Measurements from ENCODE around the gene UTP14C. TPM values are rescaled to one million over a fixed set of nuclear protein-coding genes. Genes with fewer than 3 reads are reported as not detected.
"Not testable (repeated sequence)": the region's sequence is repeated elsewhere in the genome, so short reads cannot be mapped to it uniquely, and the experiment has no call there.

Gene UTP14C
- total RNA-seq, 1 donor from 2014 or later: 29.1 TPM

- H3K27ac Mint-ChIP-seq: no peak overlapping the region
- DNase-seq (ENCODE audit: low spot score): no peak
- no peak for TF ChIP-seq EZH2 (IDR thresholded peaks at IDR 0.05)
- no peak for TF ChIP-seq CTCF (IDR thresholded peaks at IDR 0.05)
- TF ChIP-seq EZH2phosphoT487 (IDR thresholded peaks at IDR 0.05): no peak
- Histone ChIP-seq H3K36me3 (no peaks in the 10 kb centered on the region), H2AFZ (replicated peaks) (no peak overlapping the region), H3K9me3 (ENCODE audit: low read depth) (no peaks in the 10 kb centered on the region), H3K27me3 (no peaks in the 10 kb centered on the region), H4K20me1 (ENCODE audit: low read depth) (no peaks in the 10 kb centered on the region), H3K4me3 (no peak overlapping the region), H3K9ac (no peak overlapping the region), H3K4me1 (peaks cover 8% of the 10 kb centered on the region), H3K27ac (no peak overlapping the region), H3K4me2 (no peak overlapping the region), H3K79me2 (ENCODE audit: low read depth) (no peaks in the 10 kb centered on the region), H3F3A (ENCODE audit: low read depth) (no peaks in the 10 kb centered on the region)
- H3K9me3 Mint-ChIP-seq: peaks cover 19% of the 10 kb centered on the region
- no peaks in the 10 kb centered on the region for H3K27me3 Mint-ChIP-seq (ENCODE audit: insufficient read depth, low read depth)
- H3K4me3 Mint-ChIP-seq: no peak overlapping the region
- peaks cover 4% of the 10 kb centered on the region for H3K36me3 Mint-ChIP-seq
- H3K4me1 Mint-ChIP-seq: peaks cover 4% of the 10 kb centered on the region
Measured at GRCh38 chr13:51981355-51981754, 43.1 kb upstream of the UTP14C start.

- H3K27me3 Mint-ChIP-seq (ENCODE audit: insufficient read depth, low read depth); H3K27ac Mint-ChIP-seq: not testable (repeated sequence)
Measured at GRCh38 chr13:51983292-51983691, 41.2 kb upstream of the UTP14C start.

GRCh38 chr13:51984904-51985303, 39.6 kb upstream of the UTP14C start:
- H3K9me3 Mint-ChIP-seq: peaks cover 35% of the 10 kb centered on the region
- not testable (repeated sequence) for H3K4me3 Mint-ChIP-seq; H3F3A ChIP-seq (ENCODE audit: low read depth); H3K4me3 ChIP-seq; H3K4me2 ChIP-seq; H3K4me1 Mint-ChIP-seq; H3K27ac Mint-ChIP-seq; DNase-seq (ENCODE audit: low spot score); H3K4me1 ChIP-seq; H3K36me3 Mint-ChIP-seq; H4K20me1 ChIP-seq (ENCODE audit: low read depth); H3K27me3 ChIP-seq; H3K9ac ChIP-seq; H3K9me3 ChIP-seq (ENCODE audit: low read depth); H3K36me3 ChIP-seq; H2AFZ ChIP-seq (replicated peaks); H3K27me3 Mint-ChIP-seq (ENCODE audit: insufficient read depth, low read depth); H3K79me2 ChIP-seq (ENCODE audit: low read depth); H3K27ac ChIP-seq

More at GRCh38 chr13:51983292-51983691, 41.2 kb upstream of the UTP14C start:
- H3K27me3 ChIP-seq; H3K9me3 ChIP-seq (ENCODE audit: low read depth); H3K4me3 ChIP-seq; H3K4me3 Mint-ChIP-seq; H3K9ac ChIP-seq; H3K36me3 Mint-ChIP-seq; H3K27ac ChIP-seq; H3K4me1 Mint-ChIP-seq; H3K4me1 ChIP-seq; H3F3A ChIP-seq (ENCODE audit: low read depth); H3K4me2 ChIP-seq; DNase-seq (ENCODE audit: low spot score); H3K36me3 ChIP-seq; H3K79me2 ChIP-seq (ENCODE audit: low read depth); H2AFZ ChIP-seq (replicated peaks); H4K20me1 ChIP-seq (ENCODE audit: low read depth): not testable (repeated sequence)
- peaks cover 35% of the 10 kb centered on the region for H3K9me3 Mint-ChIP-seq

- Mint-ChIP-seq H3K36me3 (peaks cover 7% of the 10 kb centered on the region), H3K27ac (no peak overlapping the region), H3K4me1 (no peaks in the 10 kb centered on the region)
Measured at GRCh38 chr13:51988988-51989618, 35.4 kb upstream of the UTP14C start.

More at GRCh38 chr13:51988988-51989618, 35.4 kb upstream of the UTP14C start:
- no peak overlapping the region for H3K9ac ChIP-seq
- H3K9me3 ChIP-seq (ENCODE audit: low read depth): no peaks in the 10 kb centered on the region
- no peak overlapping the region for H3K4me3 ChIP-seq
- H3K27me3 ChIP-seq: no peaks in the 10 kb centered on the region
- H3K36me3 ChIP-seq: no peaks in the 10 kb centered on the region
- DNase-seq (ENCODE audit: low spot score): no peak
- no peaks in the 10 kb centered on the region for H3F3A ChIP-seq (ENCODE audit: low read depth)
- H3K79me2 ChIP-seq (ENCODE audit: low read depth): no peaks in the 10 kb centered on the region
- H4K20me1 ChIP-seq (ENCODE audit: low read depth): no peaks in the 10 kb centered on the region
- H3K27me3 Mint-ChIP-seq (ENCODE audit: insufficient read depth, low read depth): peaks cover 2% of the 10 kb centered on the region
- H3K4me1 ChIP-seq: no peaks in the 10 kb centered on the region
- peaks cover 34% of the 10 kb centered on the region for H3K9me3 Mint-ChIP-seq
- H3K4me2 ChIP-seq: no peak overlapping the region
- H2AFZ ChIP-seq (replicated peaks): no peak overlapping the region
- H3K27ac ChIP-seq: no peak overlapping the region
- TF ChIP-seq EZH2phosphoT487 (IDR thresholded peaks at IDR 0.05) (no peak), EZH2 (IDR thresholded peaks at IDR 0.05) (no peak), CTCF (IDR thresholded peaks at IDR 0.05) (no peak)
- no peak overlapping the region for H3K4me3 Mint-ChIP-seq
